ENCODE measurements around the gene HOXB7. TPM values are rescaled to one million over a fixed set of nuclear protein-coding genes. Genes with fewer than 3 reads are reported as not detected.
A peak's percentile ranks its signal among the peaks of the same experiment; 100 is the strongest.

Gene HOXB7
- total RNA-seq = 8.5 and 11.4 TPM in 2 replicates
- long read RNA-seq, partial matches to known transcripts = 0 of 5 reads
- long read RNA-seq, other reads (novel, unspliced or antisense) = 2 of 5 reads

DNA sequence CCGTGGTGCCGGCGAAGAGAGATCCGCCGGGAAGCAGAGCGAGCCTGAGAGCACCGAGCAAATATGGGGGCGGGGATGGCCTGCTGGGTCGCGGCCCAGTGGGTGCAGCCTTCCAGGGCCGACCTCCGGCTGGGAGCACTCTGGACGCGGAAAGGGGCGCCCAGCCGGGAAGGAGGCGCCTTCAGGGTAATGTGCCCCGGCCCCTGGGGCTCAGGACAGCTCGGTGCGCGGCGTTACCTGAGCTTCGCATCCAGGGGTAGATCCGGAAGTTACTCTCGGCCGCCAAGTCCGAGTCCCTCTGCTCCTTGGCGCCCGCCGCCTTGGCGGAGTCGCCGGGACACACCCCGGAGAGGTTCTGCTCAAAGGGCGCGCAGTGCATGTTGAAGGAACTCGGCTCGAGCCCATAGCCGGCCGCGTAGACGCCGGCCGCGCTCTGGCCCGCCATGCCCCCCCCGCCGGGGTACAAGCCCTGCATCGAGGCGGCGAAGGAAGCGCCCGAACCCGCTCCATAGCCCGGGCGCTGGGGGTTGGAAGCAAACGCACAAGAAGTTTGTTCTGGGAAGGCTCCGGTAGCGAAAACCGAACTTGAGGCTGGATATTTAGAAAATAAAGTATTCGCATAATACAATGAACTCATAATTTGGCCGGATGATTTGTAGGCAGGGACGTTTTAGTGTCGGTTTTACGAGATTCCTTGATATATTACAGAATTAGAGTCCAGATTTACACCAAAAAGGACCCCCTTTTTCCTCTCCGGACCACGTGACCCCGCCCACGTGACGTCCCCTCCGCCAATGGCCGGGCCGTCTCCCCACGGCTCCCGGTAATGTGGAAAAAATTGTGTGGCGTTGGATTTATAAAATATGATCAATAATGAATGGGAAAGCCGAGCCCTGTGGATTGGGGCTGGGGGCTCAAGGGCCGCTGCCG, at the start of gene HOXB7:
Gene HOXB7, minus strand, starts transcription at position 736 of the 930 bp plus-strand sequence. Its CDS starts 99 bp downstream, at position 637.
- peak within 1 kb of the TSS; percentile 53 for H3K27ac Mint-ChIP-seq (ENCODE audit: unreplicated experiment)

GRCh38 chr17:48655913-48656312, 45.1 kb upstream of the HOXB7 start:
- Mint-ChIP-seq H3K4me3 (no peak overlapping the region), H3K27me3 (ENCODE audit: low read depth) (peaks cover 88% of the 10 kb centered on the region)
- DNase-seq (ENCODE audit: low read depth, low spot score) = no peak

More for the DNA sequence above, at the start of gene HOXB7:
- DNase-seq (ENCODE audit: low read depth, low spot score) = no peak
- TF ChIP-seq CTCF (conservative IDR thresholded peaks at IDR 0.05) = no peak
- Mint-ChIP-seq H3K4me1 (peaks cover 28% of the 10 kb centered on the region), H3K27me3 (ENCODE audit: low read depth) (peaks cover 100% of the 10 kb centered on the region), H3K9me3 (no peaks in the 10 kb centered on the region), H3K4me3 (peak within 1 kb of the TSS; percentile 91), H3K36me3 (ENCODE audit: low read depth) (peaks cover 17% of the 10 kb centered on the region)

GRCh38 chr17:48649741-48650140, 38.9 kb upstream of the HOXB7 start:
- Mint-ChIP-seq H3K4me3 (no peak overlapping the region), H3K36me3 (ENCODE audit: low read depth) (no peaks in the 10 kb centered on the region)

More at GRCh38 chr17:48655913-48656312, 45.1 kb upstream of the HOXB7 start:
- Mint-ChIP-seq H3K27ac (ENCODE audit: unreplicated experiment) (no peak overlapping the region), H3K9me3 (no peaks in the 10 kb centered on the region), H3K36me3 (ENCODE audit: low read depth) (no peaks in the 10 kb centered on the region), H3K4me1 (no peaks in the 10 kb centered on the region)
- TF ChIP-seq CTCF (conservative IDR thresholded peaks at IDR 0.05) = no peak

GRCh38 chr17:48647963-48648245, 37.1 kb upstream of the HOXB7 start:
- H3K4me3 Mint-ChIP-seq = no peak overlapping the region
- peaks cover 95% of the 10 kb centered on the region for H3K27me3 Mint-ChIP-seq (ENCODE audit: low read depth)
- no peaks in the 10 kb centered on the region for H3K9me3 Mint-ChIP-seq
- no peak overlapping the region for H3K27ac Mint-ChIP-seq (ENCODE audit: unreplicated experiment)
- no peaks in the 10 kb centered on the region for H3K36me3 Mint-ChIP-seq (ENCODE audit: low read depth)
- TF ChIP-seq CTCF (conservative IDR thresholded peaks at IDR 0.05) = no peak
- no peaks in the 10 kb centered on the region for H3K4me1 Mint-ChIP-seq
- no peak for DNase-seq (ENCODE audit: low read depth, low spot score)

More at GRCh38 chr17:48649741-48650140, 38.9 kb upstream of the HOXB7 start:
- Mint-ChIP-seq H3K4me1 (no peaks in the 10 kb centered on the region), H3K9me3 (no peaks in the 10 kb centered on the region), H3K27ac (ENCODE audit: unreplicated experiment) (no peak overlapping the region), H3K27me3 (ENCODE audit: low read depth) (peaks cover 93% of the 10 kb centered on the region)
- no peak for DNase-seq (ENCODE audit: low read depth, low spot score)
- no peak for TF ChIP-seq CTCF (conservative IDR thresholded peaks at IDR 0.05)

GRCh38 chr17:48647103-48647962, 36.5 kb upstream of the HOXB7 start:
- TF ChIP-seq CTCF (conservative IDR thresholded peaks at IDR 0.05) = no peak
- H3K4me3 Mint-ChIP-seq = peak overlapping the region; percentile 59
- peaks cover 96% of the 10 kb centered on the region for H3K27me3 Mint-ChIP-seq (ENCODE audit: low read depth)
- no peaks in the 10 kb centered on the region for H3K9me3 Mint-ChIP-seq
- H3K36me3 Mint-ChIP-seq (ENCODE audit: low read depth) = no peaks in the 10 kb centered on the region
- H3K4me1 Mint-ChIP-seq = no peaks in the 10 kb centered on the region
- no peak overlapping the region for H3K27ac Mint-ChIP-seq (ENCODE audit: unreplicated experiment)
- DNase-seq (ENCODE audit: low read depth, low spot score) = no peak

Data from neural crest cell (in vitro differentiated cells).